Stimulated activated naive CD4-positive, alpha-beta T cell (primary cell): ENCODE data around the gene TMEM131.

Experiments used
- DNase-seq, 6 experiments: peaks; one replicate each; lab custom pipeline; 2025; lab: John Stamatoyannopoulos, UW

TMEM131 gene

GRCh38 chr2:97760480-97761049, 235.2 kb downstream of the TMEM131 start:
- DNase-seq, result no peak

- DNase-seq, result peak in 2 of 6 experiments; percentile 12 to 26
Observed at GRCh38 chr2:97759727-97760407, 235.9 kb downstream of the TMEM131 start.

GRCh38 chr2:97758131-97758705, 237.5 kb downstream of the TMEM131 start:
- no peak for DNase-seq

DNA sequence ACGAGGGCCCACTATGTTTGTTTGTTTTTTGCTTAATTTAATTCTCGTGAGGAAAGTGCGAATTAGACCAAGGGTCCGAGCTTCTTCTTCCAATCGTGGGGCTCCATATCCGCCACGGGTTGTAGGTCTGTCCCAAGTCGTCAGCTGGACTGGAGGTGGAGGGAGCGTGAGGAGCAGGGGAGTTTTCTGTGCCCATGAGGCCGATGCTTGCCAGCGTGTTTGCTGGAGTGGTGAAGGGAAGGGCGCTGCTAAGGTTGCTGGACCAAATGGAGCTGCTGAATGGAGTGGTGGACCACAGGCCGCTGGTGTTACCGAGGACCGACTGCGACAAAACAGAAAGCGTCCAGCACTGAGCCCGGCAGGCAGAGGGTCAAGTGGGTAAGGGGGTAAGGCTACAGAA, 238.7 kb downstream of the TMEM131 start:
- DNase-seq, result no peak

DNA sequence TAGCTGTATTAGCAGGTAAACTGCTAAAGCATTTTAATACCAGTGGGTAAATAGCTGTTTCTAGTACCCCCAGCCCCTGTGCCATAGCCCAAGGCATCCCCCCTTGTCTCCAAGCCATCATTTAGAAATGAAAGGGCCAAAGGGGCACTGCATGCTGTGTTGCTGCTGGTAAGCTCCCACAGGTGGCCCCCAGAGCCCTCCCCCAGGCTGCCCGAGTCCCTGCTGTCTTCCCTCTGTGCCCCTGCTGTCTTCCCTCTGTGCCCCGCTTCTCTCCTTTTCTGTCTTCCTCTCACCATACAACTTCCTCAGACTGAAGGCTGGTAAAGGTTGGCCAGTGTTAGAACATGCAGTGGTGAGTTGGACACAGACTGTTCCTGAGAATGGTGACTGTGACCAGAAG, 240.3 kb downstream of the TMEM131 start:
- no peak for DNase-seq

- no peak for DNase-seq
Observed at GRCh38 chr2:97754690-97755346, 240.9 kb downstream of the TMEM131 start.

- no peak for DNase-seq
Observed at GRCh38 chr2:97752342-97753334, 243.1 kb downstream of the TMEM131 start.

GRCh38 chr2:97751752-97752151, 244.0 kb downstream of the TMEM131 start:
- no peak for DNase-seq

DNA sequence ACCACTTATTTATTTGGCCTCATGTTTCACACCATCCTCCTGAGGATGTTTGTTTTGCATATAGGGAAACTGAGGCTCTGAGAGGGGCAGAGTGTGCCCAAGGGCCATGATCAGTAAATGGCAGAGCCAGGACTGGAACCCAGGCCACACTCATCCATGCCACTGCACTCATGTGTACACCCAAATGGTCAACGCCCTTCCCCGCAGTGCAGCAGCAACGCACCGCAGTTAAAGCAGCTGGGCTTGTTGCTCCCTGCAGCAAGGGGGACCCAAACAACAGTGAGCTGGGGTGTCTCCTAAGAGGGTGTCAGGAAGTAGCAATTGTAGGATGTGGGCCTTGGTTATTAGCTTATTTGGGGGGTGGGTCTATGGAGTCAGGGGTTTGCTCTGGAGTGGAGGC, 245.7 kb downstream of the TMEM131 start:
- DNase-seq, result no peak

- no peak for DNase-seq
Observed at GRCh38 chr2:97749581-97749980, 246.2 kb downstream of the TMEM131 start.

DNA sequence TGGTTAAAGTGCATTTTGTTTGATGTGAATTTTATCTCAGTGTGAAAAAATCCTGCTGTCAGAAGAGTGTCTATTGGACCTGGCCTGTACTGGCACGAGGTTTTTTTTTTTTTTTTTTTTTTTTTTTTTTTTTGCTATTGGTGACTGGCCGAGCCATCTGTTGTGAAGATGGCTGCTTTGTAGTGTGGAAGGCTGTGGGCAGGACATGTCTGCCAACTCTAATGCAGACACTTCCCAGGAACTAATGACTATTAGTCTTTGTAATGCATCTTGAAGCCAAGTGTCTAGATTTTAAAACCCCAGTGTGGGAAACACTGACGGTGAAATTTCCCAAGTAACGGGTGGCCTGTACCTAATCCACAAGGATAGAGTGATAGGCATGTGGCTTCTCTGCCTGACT, 248.0 kb downstream of the TMEM131 start:
- DNase-seq, result no peak

DNA sequence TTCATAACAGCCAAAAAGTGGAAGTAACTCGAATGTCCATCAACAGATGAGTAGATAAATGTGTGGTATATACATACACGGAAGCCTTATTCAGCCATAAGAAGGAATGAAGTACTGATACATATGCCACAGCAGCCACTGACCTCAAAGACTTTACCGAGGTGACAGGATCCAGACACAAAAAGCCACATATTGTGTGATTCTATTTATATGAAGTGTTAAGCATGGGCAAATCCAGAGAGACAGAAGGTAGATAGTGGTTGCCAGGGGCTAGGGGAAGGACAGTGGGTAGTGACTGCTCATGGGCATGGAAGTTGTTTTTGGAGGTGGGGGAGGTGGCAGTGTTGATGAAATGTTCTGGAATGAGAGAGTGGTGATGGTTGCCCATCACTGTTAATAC, 248.5 kb downstream of the TMEM131 start:
- DNase-seq, result no peak

- no peak for DNase-seq
Observed at GRCh38 chr2:97745474-97746174, 250.1 kb downstream of the TMEM131 start.

DNA sequence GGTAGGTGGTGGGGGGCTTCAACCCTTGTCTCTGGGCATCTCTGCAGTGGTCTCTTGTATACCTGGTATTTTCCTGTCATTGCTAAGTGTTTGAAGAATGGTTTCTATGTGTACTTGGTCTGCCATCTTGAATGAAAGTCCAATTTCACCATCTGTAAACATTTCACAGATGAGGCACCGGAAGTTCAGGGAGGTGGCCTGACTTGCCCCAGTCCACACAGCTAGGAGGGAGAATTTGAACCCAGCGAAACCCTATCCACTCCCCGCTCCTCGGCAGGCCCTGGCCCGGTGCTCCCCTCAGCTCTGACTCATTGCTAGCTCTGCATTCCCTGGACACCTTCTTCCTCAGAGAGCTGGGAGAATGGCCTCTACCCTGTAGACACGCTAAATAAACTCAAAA, 251.8 kb downstream of the TMEM131 start:
- DNase-seq, result no peak

- DNase-seq, result no peak
Observed at GRCh38 chr2:97742381-97742847, 253.3 kb downstream of the TMEM131 start.

DNA sequence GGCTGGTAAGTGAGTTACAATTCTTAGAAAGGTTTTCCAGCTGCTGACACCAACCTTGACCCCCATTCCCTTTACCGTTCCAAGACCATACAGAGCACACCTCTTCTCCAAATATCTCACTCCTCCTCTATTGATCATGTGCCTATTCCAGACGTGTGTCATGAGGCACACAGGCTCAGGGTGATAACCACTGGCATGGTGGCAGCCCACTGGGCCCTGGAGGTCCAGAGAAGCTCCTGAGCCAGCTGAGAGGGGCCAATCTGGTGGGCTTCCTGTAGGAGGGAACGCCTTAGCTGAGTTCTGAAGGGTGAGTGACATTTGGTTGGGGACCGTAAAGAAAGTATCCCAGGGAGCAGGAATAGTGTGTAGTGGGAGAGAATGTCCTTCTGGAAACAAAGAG, 254.1 kb downstream of the TMEM131 start:
- DNase-seq, result no peak

DNA sequence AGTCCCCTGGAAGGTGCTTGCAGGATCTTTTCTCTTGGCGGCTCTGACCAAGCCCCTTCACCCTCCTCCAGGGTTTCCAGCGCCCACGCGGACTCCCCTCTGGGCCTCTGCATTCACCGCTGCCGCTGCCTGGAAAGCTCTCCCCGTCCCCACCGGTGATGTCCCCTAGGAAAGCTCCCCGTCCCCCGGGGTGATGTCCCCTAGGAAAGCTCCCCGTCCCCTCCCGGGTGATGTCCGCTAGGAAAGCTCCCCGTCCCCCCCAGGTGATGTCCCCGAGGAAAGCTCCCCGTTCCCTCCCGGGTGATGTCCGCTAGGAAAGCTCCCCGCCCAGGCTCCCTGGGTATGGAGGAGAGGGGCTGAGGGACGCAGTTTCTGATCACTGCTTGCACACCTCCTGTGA, 254.5 kb downstream of the TMEM131 start:
- DNase-seq, result no peak

DNA sequence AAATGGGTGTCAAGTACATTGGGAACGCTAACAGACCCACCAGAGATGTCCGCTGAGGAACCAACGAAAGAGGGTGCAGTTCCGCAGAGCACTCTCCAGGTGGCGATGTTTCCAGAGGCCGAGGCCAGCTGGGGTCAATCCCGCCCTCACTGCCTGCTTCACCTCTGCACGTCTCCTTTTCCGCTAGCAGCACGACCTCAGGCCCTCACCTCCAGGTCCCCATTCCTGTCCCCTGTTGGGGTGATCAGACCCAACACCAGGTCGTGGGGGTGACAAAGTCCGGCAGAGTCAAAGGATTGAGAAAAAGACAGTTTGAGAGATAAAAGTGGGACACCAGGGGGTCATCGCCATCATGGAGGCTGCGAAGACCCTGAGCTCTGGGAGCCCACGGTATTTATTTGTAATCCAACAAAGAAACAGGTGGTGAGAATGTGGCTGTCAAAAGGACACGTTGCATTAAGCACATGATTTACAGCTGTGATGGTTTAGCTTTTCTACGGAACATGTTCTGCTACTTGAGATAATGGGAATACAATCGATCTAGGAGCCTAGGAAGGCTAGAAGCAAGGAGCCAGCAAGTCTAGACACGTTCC, 255.1 kb downstream of the TMEM131 start:
- peak in 4 of 6 experiments; percentile 11 to 21 (median 20) for DNase-seq

GRCh38 chr2:97739893-97740245, 255.9 kb downstream of the TMEM131 start:
- DNase-seq, result no peak

DNA sequence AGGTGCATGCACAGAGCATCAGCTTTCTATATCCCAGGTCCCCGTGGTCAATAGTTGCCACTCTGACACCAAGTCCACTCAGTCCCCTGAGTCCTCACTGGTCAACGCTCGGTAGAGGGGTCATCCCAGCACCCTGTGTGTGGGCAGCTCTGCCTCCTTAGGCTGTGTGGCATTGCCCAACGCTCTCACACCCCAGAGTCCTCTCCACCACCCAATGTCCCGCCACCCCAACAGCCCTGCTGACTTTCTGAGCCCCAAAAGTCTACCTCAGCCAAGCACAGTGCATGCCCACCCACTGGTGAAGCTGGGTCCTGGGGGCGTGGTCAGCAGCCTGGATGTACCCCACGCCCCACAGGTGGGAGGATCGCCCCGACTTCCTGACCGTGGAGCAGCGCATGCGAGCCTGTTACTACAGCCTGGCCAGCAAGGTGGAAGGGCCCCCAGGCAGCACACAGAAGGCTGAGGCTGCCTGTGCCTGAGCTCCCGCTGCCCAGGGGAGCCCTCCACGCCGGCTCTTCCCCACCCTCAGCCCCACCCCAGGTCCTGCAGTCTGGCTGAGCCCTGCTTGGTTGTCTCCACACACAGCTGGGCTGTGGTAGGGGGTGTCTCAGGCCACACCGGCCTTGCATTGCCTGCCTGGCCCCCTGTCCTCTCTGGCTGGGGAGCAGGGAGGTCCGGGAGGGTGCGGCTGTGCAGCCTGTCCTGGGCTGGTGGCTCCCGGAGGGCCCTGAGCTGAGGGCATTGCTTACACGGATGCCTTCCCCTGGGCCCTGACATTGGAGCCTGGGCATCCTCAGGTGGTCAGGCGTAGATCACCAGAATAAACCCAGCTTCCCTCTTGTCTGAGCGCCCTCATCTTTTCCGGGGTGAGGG, 256.5 kb downstream of the TMEM131 start:
- DNase-seq, result no peak
